ENCODE measurements around the gene AMMECR1L. TPM values are rescaled to one million over a fixed set of nuclear protein-coding genes. Genes with fewer than 3 reads are reported as not detected.
A peak's percentile ranks its signal among the peaks of the same experiment; 100 is the strongest.
"Not testable (repeated sequence)": the region's sequence is repeated elsewhere in the genome, so short reads cannot be mapped to it uniquely, and the experiment has no call there.

The AMMECR1L gene
- total and polyA plus RNA-seq, 3 experiments from 2014 or later, result 8.7 to 24.0 (median 23.4) TPM

GRCh38 chr2:127891811-127892210 is 6.1 kb upstream of the AMMECR1L start:
- H3K9me3 Mint-ChIP-seq, result no peaks in the 10 kb centered on the region
- H3K27me3 Mint-ChIP-seq, result peaks cover 1 to 3% of the 10 kb centered on the region in 2 donors
- Histone ChIP-seq H3K4me1 (ENCODE audit: insufficient read depth, low read length) (peaks cover 14% of the 10 kb centered on the region), H3K9me3 (ENCODE audit: low read length) (no peaks in the 10 kb centered on the region), H3K36me3 (ENCODE audit: insufficient read depth, low read length) (no peaks in the 10 kb centered on the region), H3K27me3 (ENCODE audit: insufficient read depth, low read length, poor library complexity, severe bottlenecking) (no peaks in the 10 kb centered on the region), H3K4me3 (ENCODE audit: low read length) (no peak overlapping the region), H3K27ac (ENCODE audit: low read depth, low read length) (no peak overlapping the region)
- peaks cover 13 to 20% (median 14%) of the 10 kb centered on the region in 3 donors for H3K4me1 Mint-ChIP-seq
- POLR2A ChIA-PET, result no interaction called here
- no peak overlapping the region for H3K27ac Mint-ChIP-seq
- H3K4me3 Mint-ChIP-seq, result no peak overlapping the region
- CTCF ChIA-PET, result no interaction called here
- H3K36me3 Mint-ChIP-seq, result no peaks in the 10 kb centered on the region
- DNase-seq, result no peak

- H3K27ac ChIP-seq (ENCODE audit: low read depth, low read length); H3K4me3 ChIP-seq (ENCODE audit: low read length); H3K27me3 Mint-ChIP-seq; H3K27me3 ChIP-seq (ENCODE audit: insufficient read depth, low read length, poor library complexity, severe bottlenecking); H3K9me3 ChIP-seq (ENCODE audit: low read length); H3K4me3 Mint-ChIP-seq; H3K27ac Mint-ChIP-seq; CTCF ChIA-PET; DNase-seq; H3K36me3 ChIP-seq (ENCODE audit: insufficient read depth, low read length); POLR2A ChIA-PET; H3K36me3 Mint-ChIP-seq; H3K9me3 Mint-ChIP-seq: not testable (repeated sequence)
- peaks cover 14% of the 10 kb centered on the region for H3K4me1 ChIP-seq (ENCODE audit: insufficient read depth, low read length)
- H3K4me1 Mint-ChIP-seq, result peaks cover 13 to 20% (median 14%) of the 10 kb centered on the region in 3 donors
Measured at GRCh38 chr2:127890756-127891155, 5.0 kb upstream of the AMMECR1L start.

GRCh38 chr2:127888772-127889171 is 3.0 kb upstream of the AMMECR1L start:
- CTCF ChIA-PET, result interaction anchor here (0.7 kb wide), 1 partner anchor 133 kb away, joined by 3 read pairs; no protein-coding TSS in a partner anchor
- H3K36me3 Mint-ChIP-seq, result peaks cover 0 to 11% (median 0%) of the 10 kb centered on the region in 3 donors
- no peak overlapping the region for H3K4me3 ChIP-seq (ENCODE audit: low read length)

GRCh38 chr2:127887776-127888130 is 2.0 kb upstream of the AMMECR1L start:
- peaks cover 33 to 41% (median 34%) of the 10 kb centered on the region in 3 donors for H3K4me1 Mint-ChIP-seq
- Histone ChIP-seq H3K27ac (ENCODE audit: low read depth, low read length) (no peak overlapping the region), H3K4me3 (ENCODE audit: low read length) (peak overlapping the region; percentile 29), H3K9me3 (ENCODE audit: low read length) (no peaks in the 10 kb centered on the region), H3K36me3 (ENCODE audit: insufficient read depth, low read length) (no peaks in the 10 kb centered on the region), H3K4me1 (ENCODE audit: insufficient read depth, low read length) (peaks cover 28% of the 10 kb centered on the region), H3K27me3 (ENCODE audit: insufficient read depth, low read length, poor library complexity, severe bottlenecking) (no peaks in the 10 kb centered on the region)
- ChIA-PET POLR2A (no interaction called here), CTCF (no interaction called here)
- DNase-seq, result no peak
- H3K36me3 Mint-ChIP-seq, result peaks cover 0 to 17% (median 0%) of the 10 kb centered on the region in 3 donors
- peak overlapping the region in 3 of 7 donors; percentile 40 to 95 (median 86) for H3K4me3 Mint-ChIP-seq
- peaks cover 0 to 1% of the 10 kb centered on the region in 2 donors for H3K27me3 Mint-ChIP-seq
- H3K27ac Mint-ChIP-seq, result peak overlapping the region in 3 of 8 donors; percentile 17 to 97 (median 88)
- no peaks in the 10 kb centered on the region for H3K9me3 Mint-ChIP-seq

More at GRCh38 chr2:127888772-127889171, 3.0 kb upstream of the AMMECR1L start:
- H3K27me3 Mint-ChIP-seq, result peaks cover 0 to 1% of the 10 kb centered on the region in 2 donors
- no peak for DNase-seq
- H3K27ac Mint-ChIP-seq, result peak overlapping the region in 1 of 8 donors; percentile 54
- Histone ChIP-seq H3K4me1 (ENCODE audit: insufficient read depth, low read length) (peaks cover 26% of the 10 kb centered on the region), H3K36me3 (ENCODE audit: insufficient read depth, low read length) (no peaks in the 10 kb centered on the region), H3K9me3 (ENCODE audit: low read length) (no peaks in the 10 kb centered on the region), H3K27ac (ENCODE audit: low read depth, low read length) (no peak overlapping the region), H3K27me3 (ENCODE audit: insufficient read depth, low read length, poor library complexity, severe bottlenecking) (no peaks in the 10 kb centered on the region)
- POLR2A ChIA-PET, result no interaction called here
- H3K4me1 Mint-ChIP-seq, result peaks cover 27 to 34% (median 27%) of the 10 kb centered on the region in 3 donors
- peak overlapping the region in 1 of 7 donors; percentile 27 for H3K4me3 Mint-ChIP-seq
- H3K9me3 Mint-ChIP-seq, result no peaks in the 10 kb centered on the region

- peak overlapping the region; percentile 29 for H3K4me3 ChIP-seq (ENCODE audit: low read length)
Measured at GRCh38 chr2:127887082-127887775, 1.5 kb upstream of the AMMECR1L start.

GRCh38 chr2:127886593-127886935 is 808 bp upstream of the AMMECR1L start:
- H3K9me3 ChIP-seq (ENCODE audit: low read length); H3K4me3 ChIP-seq (ENCODE audit: low read length); H3K9me3 Mint-ChIP-seq; H3K27me3 Mint-ChIP-seq; H3K36me3 ChIP-seq (ENCODE audit: insufficient read depth, low read length); CTCF ChIA-PET; DNase-seq; H3K27me3 ChIP-seq (ENCODE audit: insufficient read depth, low read length, poor library complexity, severe bottlenecking): not testable (repeated sequence)
- H3K4me1 Mint-ChIP-seq, result peaks cover 40 to 51% (median 43%) of the 10 kb centered on the region in 3 donors
- peaks cover 28% of the 10 kb centered on the region for H3K4me1 ChIP-seq (ENCODE audit: insufficient read depth, low read length)
- peak overlapping the region; percentile 35 for H3K27ac ChIP-seq (ENCODE audit: low read depth, low read length)
- peak overlapping the region; percentile 83 to 95 (median 86) for H3K4me3 Mint-ChIP-seq
- POLR2A ChIA-PET, result interaction anchor here (1.4 kb wide), 1 partner anchor 75 kb away, joined by 3 read pairs; the partner anchor contains the start of gene WDR33
- peaks cover 0 to 28% (median 0%) of the 10 kb centered on the region in 3 donors for H3K36me3 Mint-ChIP-seq
- H3K27ac Mint-ChIP-seq, result peak overlapping the region; percentile 79 to 97 (median 88)

More at GRCh38 chr2:127887082-127887775, 1.5 kb upstream of the AMMECR1L start:
- Mint-ChIP-seq H3K4me3 (peak overlapping the region; percentile 82 to 95 (median 86)), H3K9me3 (no peaks in the 10 kb centered on the region), H3K27ac (peak overlapping the region; percentile 84 to 97 (median 88)), H3K36me3 (peaks cover 0 to 21% (median 0%) of the 10 kb centered on the region in 3 donors), H3K4me1 (peaks cover 34 to 45% (median 37%) of the 10 kb centered on the region in 3 donors), H3K27me3 (peaks cover 0 to 1% of the 10 kb centered on the region in 2 donors)
- Histone ChIP-seq H3K27me3 (ENCODE audit: insufficient read depth, low read length, poor library complexity, severe bottlenecking) (no peaks in the 10 kb centered on the region), H3K36me3 (ENCODE audit: insufficient read depth, low read length) (peaks cover 3% of the 10 kb centered on the region), H3K4me1 (ENCODE audit: insufficient read depth, low read length) (peaks cover 28% of the 10 kb centered on the region), H3K27ac (ENCODE audit: low read depth, low read length) (no peak overlapping the region), H3K9me3 (ENCODE audit: low read length) (no peaks in the 10 kb centered on the region)
- ChIA-PET POLR2A (interaction anchor here (1.4 kb wide), 1 partner anchor 76 kb away, joined by 3 read pairs; the partner anchor contains the start of gene WDR33), CTCF (no interaction called here)
- DNase-seq, result peak in 1 of 5 donors; percentile 13

- H3K27ac ChIP-seq (ENCODE audit: low read depth, low read length); H3K9me3 Mint-ChIP-seq; H3K36me3 ChIP-seq (ENCODE audit: insufficient read depth, low read length); H3K27me3 ChIP-seq (ENCODE audit: insufficient read depth, low read length, poor library complexity, severe bottlenecking); POLR2A ChIA-PET; H3K27me3 Mint-ChIP-seq; H3K9me3 ChIP-seq (ENCODE audit: low read length): not testable (repeated sequence)
- H3K36me3 Mint-ChIP-seq, result peaks cover 0 to 43% (median 0%) of the 10 kb centered on the region in 3 donors
- peaks cover 28% of the 10 kb centered on the region for H3K4me1 ChIP-seq (ENCODE audit: insufficient read depth, low read length)
- peak overlapping the region; percentile 52 for H3K4me3 ChIP-seq (ENCODE audit: low read length)
- peaks cover 52 to 66% (median 52%) of the 10 kb centered on the region in 3 donors for H3K4me1 Mint-ChIP-seq
- peak overlapping the region; percentile 81 to 100 (median 94) for H3K27ac Mint-ChIP-seq
- peak overlapping the region; percentile 87 to 98 (median 91) for H3K4me3 Mint-ChIP-seq
- CTCF ChIA-PET, result interaction anchor here (1.4 kb wide), 1 partner anchor 205 kb away, joined by 3 read pairs; the partner anchor contains the start of gene UGGT1
- peak; percentile 32 to 70 (median 42) for DNase-seq
Measured at GRCh38 chr2:127884861-127885740, 655 bp downstream of the AMMECR1L start.

All from CD8-positive, alpha-beta memory T cell (primary cell).